GM19035 (cell line): ENCODE data around the gene TSPAN31.
"Not testable (repeated sequence)": the region's sequence is repeated elsewhere in the genome, so short reads cannot be mapped to it uniquely, and the experiment has no call there.

Experiments used
- ATAC-seq: cut with Tn5 transposase; IDR thresholded peaks from one replicate; pipeline ENCODE4 v1.9.1; 2021; ENCODE audit not compliant: unreplicated experiment

Gene TSPAN31, protein sequence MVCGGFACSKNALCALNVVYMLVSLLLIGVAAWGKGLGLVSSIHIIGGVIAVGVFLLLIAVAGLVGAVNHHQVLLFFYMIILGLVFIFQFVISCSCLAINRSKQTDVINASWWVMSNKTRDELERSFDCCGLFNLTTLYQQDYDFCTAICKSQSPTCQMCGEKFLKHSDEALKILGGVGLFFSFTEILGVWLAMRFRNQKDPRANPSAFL

DNA sequence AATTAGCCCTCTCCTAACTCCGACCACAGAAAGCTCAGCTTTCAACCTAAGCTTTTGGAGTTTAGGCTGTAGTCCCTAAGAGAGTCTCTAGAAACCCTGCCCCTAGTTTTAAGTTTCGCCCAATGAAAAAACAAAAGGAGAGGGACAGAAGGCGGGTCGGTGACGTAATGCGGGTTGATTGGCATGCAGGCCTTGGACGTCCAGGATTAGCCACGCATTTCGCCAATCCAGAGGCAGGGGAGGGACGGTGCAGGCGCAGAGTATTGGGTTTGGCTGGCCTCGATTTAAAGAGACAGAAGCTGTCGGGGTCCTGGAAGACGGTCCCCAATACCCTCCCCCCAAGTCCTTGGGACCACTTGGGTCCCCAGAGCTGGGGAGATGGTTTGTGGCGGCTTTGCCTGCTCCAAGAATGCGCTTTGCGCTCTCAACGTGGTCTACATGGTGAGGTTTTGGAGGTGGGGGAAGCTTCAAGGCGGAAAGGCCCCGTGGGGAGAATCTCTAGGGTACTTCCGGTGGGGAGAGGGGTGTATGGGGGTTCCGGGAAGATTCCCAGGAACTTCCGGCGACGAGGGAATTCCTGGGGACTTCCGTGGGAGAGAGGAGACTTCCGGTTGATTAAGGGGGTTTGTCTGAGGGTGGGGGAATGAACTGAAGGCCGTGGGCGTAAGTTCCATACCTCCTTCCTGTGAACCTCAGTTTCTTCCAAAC, at the start of gene TSPAN31:
Gene TSPAN31, plus strand, starts transcription at position 263 of the 708 bp plus-strand sequence. Its CDS starts 116 bp downstream, at position 379.
- ATAC-seq, result peak; percentile 84

DNA sequence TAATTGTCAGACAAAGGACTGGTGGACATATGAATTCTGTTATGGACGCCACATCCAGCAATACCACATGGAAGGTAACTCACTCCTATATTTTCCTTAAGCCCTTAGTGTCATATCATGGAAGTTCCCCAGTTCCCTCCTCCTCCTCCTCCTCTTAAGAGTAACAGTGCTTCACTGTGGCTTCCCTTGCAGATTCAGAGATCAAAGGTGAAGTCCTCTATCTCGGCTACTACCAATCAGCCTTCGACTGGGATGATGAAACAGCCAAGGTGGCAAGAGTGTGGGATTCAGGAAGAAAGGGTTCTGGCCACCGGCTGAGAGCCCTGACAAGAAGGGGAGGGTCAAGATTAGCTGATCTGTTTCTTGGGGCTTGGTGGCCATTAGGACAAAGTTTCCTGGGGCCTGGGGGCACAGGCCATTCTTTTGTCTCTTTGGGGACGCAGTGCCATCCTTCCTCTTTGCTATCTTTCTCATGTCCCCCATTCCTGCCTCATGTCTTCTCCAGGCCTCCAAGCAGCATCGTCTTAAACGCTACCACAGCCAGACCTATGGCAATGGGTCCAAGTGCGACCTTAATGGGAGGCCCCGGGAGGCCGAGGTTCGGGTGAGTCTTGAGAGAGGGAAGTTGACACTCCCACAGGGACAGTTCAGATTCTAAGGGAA, 48.9 kb upstream of the TSPAN31 start:
- ATAC-seq, result no peak

DNA sequence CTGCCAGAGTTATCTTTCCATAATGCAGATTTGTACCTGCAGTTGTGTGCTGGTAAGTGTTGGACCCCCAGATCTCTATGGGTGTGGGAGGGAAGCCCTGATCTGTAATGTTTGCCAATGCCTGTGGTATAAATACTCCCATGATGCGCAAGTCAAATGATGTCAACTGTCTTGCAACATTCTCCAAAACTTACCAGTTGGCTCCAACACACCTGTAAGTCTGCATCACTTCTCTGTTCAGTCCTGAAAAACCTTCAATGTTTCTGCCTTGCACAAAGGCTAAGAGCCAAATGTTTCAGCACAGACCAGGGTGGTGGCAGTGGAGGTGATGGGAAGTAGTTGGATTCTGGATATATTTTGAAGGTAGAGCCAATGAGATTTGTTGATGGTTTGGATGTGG, 47.8 kb upstream of the TSPAN31 start:
- ATAC-seq, result no peak

DNA sequence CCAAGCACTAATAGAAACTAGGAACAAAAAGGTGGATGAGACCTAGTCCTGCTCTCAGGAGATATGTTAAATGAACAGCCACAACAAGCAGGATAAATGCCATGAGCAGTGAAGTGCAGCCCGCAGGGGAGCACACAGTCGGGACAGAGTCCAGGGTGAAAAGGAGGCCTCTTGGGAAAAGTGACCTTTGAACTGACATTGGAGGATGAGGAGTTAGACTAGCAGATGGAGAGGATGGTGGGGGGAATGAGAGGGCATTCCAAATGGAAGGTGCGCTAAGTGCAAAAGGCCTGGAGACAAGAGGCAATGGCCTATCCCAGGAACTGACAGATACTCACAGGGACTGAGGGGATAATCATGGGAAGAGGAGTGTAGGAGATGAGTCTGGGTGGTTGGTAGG, 46.4 kb upstream of the TSPAN31 start:
- ATAC-seq, result no peak

DNA sequence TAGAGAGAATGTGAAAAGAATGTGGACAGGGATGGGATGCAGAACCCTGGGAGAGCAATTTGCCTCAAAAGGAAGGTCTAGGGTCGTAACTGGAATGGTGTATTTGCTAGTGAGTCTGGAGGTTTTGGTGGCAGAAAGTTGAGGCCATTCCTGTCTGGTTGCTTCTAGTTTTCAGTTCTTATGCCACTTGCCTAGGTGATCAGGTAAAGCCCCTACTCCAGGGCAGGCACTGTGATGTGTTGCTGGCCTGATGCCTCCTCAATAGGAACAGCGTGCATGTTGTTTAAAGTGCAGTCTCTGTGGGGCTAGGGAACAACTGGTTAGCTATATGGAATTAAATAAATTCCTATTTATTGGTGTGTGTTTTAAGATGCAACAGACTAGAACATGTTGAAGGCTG, 44.5 kb upstream of the TSPAN31 start:
- no peak for ATAC-seq

DNA sequence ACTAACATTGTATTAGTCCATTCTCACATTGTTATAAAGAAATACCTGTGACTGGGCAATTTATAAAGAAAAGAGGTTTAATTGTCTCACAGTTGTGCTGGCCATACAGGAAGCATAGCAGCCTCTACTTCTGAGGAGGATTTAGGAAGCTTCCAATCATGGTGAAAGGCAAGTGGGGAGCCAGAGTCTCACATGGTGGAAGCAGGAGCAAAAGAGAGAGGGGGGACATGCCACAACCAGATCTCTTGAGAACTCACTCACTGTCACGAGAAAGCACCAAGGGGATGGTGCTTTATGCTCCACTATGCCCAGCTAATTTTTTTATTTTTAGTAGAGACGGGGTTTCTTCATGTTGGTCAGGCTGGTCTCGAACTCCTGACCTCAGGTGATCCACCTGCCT, 37.6 kb upstream of the TSPAN31 start:
- no peak for ATAC-seq

DNA sequence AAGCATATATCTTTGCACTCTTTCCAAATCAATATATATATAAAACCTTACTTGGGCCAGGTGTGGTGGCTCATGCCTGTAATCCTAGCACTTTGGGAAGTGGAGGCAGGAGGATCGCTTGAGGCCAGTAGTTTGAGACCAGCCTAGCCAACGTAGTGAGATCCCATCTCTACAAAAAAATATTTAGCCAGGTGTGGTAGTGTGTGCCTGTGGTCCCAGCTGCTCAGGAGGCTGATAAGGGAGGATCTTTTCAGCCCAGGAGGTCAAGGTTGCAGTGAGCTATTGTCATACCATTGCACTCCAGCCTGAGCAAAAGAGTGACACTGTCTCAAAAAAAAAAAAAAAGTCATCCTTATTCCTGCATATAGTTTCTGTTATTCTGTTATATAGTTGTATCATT, 36.5 kb upstream of the TSPAN31 start:
- no peak for ATAC-seq

DNA sequence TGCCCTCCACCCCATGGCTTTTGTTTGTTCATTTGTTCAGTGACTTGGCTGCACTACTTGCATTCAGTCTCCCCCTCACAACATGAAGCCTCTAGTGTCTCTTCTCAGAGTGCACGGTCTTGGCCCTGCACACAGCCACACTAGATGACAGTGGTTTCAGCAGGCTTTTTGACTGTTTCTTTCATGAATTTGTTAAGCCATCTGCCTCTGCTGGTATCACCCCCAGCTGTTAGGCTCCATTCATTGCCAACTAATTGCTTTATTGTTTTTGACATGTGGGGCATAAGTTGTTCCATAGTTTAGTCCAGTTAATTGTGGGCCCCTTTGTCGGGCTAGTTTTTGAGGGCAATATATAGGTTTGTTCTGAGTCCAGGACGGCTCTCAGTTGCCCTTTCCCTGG, 32.1 kb upstream of the TSPAN31 start:
- no peak for ATAC-seq

DNA sequence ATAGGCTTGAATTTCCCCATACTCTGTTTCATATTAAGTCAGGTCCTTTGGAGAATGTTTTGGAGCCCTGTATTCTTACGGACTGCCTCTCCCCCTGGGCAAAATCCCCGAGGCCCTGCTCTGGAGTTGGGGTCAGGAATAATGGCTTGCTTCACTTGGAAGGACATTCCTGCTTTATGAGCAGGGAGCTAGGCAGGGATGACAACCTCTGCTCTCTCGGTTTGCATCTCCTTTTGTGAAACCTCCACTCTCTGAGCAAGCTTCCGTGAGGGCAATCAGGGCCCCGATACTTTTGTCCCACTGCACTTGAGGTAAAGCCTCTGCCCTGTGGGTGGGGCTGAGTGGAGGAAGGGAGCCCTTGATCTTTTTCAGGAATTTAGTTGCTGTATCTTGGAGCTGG, 31.6 kb upstream of the TSPAN31 start:
- no peak for ATAC-seq

DNA sequence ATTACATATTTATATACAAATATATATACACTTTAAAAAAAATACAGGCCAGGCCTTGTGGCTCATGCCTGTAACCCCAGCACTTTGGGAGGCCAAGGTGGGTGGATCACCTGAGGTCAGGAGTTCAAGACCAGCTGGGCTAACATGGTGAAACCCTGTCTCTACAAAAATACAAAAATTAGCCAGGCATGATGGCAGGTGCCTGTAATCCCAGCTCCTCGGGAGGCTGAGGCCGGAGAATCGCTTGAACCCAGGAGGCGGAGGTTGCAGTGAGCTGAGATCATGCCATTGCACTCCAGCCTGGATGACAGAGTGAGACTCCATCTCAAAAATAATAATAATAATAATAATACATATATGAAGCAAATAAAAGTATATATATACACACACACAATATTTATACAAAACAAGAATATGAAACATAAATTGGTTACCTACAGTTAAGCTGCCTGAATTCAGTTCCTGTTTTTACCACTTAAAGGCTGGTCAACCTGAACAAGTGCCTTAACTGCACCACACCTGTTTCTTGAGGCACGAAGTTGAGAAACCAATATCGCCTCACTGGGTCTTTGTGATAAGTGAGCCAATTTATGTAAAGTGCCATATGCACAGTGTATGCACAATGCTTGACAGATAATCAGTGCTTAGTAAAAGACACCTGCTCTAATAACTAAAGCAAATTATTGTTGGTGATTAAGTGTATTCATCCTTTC, 29.6 kb upstream of the TSPAN31 start:
- not testable (repeated sequence) for ATAC-seq

DNA sequence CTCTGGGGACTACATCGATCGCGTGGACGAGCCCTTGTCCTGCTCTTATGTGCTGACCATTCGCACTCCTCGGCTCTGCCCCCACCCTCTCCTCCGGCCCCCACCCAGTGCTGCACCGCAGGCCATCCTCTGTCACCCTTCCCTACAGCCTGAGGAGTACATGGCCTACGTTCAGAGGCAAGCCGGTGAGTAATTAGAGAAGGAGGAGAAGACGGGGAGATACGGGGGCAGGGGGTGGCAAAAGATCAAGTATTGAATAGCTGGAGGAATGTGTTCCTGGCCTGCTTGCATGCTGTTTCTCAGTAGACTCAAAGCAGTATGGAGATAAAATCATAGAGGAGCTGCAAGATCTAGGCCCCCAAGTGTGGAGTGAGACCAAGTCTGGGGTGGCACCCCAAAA, 29.1 kb upstream of the TSPAN31 start:
- no peak for ATAC-seq

DNA sequence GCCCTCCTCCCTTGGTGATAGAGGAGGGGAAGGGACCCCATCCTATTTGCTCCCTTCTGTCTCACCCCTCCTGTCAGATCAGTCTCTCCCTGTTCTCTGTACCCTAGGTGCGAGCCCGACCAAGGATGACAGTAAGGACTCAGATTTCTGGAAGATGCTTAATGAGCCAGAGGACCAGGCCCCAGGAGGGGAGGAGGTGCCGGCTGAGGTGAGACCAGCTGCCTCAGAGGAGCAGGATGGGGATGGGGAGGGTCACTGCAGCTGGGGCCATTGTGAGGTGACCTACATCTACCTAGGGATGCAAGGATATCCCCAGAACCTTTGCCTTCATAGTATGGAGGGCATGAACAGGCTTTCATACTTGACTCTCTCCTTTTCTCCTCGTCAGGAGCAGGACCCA, 28.5 kb upstream of the TSPAN31 start:
- ATAC-seq, result no peak

DNA sequence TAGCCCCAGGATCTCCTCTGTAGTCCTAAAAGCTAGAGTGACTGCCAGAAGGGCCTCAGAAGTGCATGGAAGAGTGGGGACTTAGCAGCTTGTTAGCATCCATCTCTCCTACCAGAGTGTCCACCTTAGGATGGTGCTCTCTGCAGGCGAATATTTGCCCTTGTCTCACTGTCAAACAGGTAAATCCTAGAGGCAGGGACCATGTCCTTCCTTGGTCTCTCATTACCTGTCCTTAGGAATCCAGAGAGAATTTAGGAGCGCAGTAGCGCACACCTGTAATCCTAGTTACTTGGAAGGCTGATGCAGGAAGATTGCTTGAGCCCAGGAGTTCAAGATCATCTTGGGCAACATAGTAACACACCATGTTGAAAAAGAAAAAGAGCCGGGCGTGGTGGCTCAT, 27.7 kb upstream of the TSPAN31 start:
- no peak for ATAC-seq

DNA sequence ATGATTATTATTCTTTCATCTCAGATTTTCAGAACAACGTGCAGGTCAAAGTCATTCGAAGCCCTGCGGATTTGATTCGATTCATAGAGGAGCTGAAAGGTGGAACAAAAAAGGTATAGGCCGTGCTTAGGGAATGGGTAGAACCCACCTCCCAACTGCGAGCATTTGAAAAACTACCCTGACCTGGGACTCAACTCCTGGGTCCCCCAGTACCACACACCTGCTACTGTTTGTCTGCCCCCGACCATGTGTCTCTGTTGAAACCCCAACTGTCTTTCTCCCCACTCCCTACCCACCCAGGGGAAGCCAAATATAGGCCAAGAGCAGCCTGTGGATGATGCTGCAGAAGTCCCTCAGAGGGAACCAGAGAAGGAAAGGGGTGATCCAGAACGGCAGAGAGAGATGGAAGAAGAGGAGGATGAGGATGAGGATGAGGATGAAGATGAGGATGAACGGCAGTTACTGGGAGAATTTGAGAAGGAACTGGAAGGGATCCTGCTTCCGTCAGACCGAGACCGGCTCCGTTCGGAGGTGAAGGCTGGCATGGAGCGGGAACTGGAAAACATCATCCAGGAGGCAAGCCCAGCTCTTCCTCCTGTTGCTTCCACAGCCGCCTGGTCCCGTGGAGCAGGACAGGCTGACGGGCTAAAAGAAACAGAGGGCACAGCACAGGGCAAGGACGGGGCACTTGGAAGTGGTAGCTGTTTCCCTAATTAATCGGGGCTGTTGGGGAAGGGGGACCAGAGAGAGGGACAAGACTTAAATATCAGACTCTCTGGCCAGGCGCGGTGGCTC, 26.8 kb upstream of the TSPAN31 start:
- ATAC-seq, result no peak

DNA sequence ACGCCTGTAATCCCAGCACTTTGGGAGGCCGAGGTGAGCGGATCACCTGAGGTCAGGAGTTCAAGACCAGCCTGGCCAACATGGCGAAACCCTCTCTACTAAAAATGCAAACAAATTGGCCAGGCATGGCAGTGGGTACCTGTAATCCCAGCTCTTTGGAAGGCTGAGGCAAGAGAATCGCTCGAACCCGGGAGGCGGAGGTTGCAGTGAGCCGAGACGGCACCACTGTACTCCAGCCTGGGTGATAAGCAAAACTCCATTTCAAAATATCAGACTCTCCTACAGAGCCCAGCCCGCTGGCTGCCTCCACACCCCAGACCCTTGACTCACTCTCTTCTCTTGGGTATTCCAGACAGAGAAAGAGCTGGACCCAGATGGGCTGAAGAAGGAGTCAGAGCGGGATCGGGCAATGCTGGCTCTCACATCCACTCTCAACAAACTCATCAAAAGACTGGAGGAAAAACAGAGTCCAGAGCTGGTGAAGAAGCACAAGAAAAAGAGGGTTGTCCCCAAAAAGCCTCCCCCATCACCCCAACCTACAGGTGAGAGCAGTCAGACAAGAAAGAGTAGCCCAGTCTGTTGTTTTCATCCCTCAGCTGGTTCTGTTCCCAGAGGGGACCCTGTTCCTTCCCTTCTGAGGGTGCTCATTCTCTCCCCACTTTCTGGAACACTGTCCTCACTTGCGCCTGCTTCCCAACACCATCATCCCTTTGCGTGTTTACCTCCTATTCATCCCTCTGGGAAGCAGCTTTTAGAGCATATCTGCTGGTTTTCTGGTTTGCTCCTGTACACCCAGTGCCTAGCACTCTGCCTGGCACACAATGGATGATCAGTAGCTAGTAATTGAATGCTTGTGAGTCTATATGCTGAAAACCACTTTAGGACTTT, 26.0 kb upstream of the TSPAN31 start:
- ATAC-seq, result no peak

DNA sequence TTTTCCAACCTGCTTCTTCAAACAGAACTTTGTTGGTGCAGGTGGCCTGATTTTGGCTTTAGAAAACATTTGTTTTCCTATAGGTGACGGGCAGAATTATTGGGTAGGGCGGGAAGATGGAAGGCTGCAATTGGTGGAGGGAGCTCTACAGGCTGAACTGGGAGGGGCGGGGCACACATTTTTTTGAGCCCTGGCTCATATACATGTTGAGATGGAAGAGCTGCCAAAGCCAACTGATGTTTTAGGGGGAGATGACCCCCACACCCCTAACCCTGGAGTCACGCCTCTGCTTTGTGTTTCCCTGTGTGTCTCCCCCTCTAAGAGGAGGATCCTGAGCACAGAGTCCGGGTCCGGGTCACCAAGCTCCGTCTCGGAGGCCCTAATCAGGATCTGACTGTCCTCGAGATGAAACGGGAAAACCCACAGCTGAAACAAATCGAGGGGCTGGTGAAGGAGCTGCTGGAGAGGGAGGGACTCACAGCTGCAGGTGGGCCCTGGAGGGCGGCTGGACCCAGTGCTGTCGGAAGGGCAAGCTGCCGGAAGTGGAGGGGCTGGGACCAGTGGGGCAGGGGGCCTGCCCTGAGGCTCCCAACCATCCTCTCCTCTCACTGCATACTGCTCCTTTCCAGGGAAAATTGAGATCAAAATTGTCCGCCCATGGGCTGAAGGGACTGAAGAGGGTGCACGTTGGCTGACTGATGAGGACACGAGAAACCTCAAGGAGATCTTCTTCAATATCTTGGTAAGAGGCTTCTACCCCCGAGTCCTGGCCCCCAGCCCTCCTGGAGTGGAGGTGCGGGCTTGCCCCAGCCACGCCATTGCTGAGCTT, 24.8 kb upstream of the TSPAN31 start:
- ATAC-seq, result no peak

DNA sequence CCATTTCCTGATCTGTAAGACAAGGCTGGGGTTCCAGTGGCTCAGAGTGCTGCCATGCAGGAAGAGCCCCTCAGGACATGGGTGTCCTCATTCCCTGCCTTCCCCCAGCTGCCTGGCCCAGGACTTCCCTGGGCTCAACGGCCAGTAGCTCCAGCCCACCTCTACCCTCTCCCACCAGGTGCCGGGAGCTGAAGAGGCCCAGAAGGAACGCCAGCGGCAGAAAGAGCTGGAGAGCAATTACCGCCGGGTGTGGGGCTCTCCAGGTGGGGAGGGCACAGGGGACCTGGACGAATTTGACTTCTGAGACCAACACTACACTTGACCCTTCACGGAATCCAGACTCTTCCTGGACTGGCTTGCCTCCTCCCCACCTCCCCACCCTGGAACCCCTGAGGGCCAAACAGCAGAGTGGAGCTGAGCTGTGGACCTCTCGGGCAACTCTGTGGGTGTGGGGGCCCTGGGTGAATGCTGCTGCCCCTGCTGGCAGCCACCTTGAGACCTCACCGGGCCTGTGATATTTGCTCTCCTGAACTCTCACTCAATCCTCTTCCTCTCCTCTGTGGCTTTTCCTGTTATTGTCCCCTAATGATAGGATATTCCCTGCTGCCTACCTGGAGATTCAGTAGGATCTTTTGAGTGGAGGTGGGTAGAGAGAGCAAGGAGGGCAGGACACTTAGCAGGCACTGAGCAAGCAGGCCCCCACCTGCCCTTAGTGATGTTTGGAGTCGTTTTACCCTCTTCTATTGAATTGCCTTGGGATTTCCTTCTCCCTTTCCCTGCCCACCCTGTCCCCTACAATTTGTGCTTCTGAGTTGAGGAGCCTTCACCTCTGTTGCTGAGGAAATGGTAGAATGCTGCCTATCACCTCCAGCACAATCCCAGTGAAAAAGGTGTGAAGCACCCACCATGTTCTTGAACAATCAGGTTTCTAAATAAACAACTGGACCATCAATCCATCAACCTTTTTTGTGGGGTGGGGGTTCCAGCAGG, 23.9 kb upstream of the TSPAN31 start:
- ATAC-seq, result no peak
